GM19035 (cell line): ENCODE results near the gene ATG4C.

Source experiments
- ATAC-seq: cut with Tn5 transposase; IDR thresholded peaks from one replicate; pipeline ENCODE4 v1.9.1; 2021; ENCODE audit not compliant: unreplicated experiment

ATG4C gene

DNA sequence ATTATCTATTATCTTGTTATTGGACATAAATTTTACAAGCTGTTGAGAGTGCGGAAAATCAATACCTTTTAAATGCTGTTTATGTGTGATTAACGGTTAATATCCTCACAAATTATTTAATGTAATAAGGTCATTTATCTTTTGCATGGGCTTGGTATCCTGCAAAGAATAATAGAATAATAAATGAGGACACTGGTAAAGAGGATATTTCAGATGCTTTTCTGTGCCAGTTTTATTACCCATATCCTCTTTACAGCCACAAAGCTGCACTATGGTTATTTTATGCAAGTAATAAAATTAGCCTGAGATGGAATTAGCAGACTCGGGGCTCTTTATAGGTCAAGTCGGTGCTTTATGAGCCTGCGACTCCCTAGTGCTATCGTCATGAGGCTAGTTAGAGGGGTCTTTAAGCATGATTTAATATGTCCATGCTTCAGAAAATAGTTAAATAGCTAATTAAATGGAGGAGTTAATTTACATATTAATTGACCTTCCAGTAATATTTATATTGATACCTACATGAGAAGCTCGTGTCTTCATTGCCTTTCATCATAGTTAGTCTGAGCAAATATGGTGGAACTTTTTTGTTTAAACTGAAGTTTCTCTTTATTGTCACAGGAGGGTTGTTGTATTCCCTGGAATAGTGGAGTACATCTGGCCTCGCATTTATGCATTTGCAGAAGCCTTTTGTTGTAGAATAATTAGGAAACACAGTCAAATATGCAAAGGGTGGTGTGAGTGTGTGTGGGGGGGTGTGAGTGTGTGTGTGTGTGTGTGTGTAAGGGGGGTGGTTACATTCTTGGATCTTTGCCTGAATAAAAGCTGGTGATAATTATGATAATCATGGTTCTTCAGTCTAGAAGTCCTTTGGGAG lies 120.3 kb downstream of the ATG4C start:
- no peak for ATAC-seq

DNA sequence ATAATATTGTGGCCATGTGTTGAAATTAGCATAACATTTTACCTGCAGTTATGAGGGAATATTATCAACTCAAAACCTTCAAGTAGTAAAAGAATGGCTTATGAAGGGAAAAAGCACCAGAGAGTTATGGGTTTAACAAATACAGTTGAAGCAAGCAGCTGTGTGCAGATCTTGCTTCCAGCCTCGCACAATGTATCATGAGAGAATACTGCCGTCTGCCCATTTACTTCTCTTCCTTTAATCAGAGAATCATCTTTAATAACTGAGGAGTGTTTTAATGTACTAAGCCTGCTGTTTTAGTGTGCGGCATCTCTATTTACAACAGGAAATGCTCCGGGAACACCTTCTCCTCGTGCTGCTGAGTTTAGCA lies 120.9 kb downstream of the ATG4C start:
- ATAC-seq: no peak

DNA sequence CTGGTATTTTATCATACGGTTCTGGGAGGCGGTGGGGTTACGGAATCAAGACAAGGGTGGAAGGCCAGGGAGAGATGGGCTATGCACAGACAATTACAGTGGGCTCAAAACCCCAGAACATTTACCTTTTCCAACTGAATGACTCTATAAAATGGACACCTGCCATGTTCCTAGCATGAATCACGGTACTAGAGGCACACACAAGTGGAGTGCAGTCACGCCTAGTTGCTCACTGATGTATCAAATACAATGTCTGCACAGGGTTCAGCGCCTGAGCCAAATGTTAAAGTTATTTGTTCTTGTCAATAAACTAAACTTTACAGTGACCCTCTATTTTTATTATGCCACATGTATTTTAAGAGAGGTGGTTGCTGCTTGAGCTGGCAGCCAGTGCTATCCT lies 121.4 kb downstream of the ATG4C start:
- ATAC-seq: no peak

DNA sequence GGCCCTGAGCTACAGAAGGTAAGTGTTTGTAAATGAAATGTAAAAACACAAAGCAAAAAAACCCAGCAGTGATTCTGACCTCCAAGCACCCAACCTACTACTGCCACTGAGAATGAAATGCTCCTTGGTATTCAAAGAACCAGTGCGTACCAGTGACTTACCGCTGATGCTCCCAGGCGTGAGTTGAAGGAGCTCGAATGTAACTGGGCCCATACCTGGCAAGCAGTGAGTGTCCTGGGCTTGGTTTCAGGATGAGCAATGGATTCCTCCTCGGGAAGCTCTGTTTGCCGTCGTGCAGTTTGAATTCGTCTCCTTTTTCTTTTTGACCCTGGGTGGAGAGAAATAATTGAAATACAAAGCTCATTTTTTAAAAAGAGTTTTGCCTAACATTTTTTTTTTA lies 121.9 kb downstream of the ATG4C start:
- no peak for ATAC-seq

DNA sequence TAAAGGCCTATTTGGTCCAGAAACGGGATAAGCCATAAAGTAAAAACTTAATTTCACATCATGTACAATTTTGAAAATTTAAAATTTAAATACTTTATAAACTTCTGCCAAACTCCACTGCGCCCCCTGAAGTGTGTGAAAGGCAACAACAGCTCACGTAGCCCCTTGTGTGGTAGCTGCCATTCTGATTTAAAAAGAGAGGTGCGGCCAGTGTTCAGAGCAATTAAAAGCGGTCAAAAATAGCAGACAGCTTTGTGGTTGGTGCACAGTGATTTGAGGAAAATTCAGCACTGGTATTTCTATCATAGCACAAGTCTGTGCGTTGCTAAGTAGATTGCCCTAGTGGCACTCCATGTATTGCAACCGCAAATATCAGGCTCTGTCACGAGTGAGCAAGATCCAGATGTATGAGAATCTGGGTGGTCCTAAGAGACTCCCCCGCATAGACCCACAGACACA lies 122.5 kb downstream of the ATG4C start:
- ATAC-seq: no peak

DNA sequence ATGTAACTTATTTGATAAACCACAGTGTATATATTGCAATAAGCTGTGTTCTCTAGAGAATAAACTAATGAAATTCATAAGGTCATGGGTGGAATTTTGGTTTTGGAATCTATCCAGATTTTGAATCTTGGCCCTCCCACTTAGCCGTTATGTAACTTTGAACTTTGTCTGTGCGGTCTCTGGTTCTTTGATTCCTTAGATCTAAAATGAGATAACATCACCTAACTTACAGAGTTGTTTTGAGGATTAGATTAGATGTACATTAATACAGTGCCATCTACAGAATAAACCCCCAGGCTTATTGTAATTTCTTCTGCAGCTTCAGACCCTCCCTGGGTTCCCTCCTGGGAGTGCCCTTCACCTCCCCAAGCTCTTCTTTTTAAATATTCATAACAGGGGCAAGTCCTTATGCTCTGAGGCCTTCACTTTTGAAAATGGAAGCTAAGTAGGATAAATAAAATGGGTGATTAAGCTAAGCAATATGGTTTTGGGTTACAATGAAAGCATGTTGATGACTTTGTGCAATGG lies 124.3 kb downstream of the ATG4C start:
- no peak for ATAC-seq

DNA sequence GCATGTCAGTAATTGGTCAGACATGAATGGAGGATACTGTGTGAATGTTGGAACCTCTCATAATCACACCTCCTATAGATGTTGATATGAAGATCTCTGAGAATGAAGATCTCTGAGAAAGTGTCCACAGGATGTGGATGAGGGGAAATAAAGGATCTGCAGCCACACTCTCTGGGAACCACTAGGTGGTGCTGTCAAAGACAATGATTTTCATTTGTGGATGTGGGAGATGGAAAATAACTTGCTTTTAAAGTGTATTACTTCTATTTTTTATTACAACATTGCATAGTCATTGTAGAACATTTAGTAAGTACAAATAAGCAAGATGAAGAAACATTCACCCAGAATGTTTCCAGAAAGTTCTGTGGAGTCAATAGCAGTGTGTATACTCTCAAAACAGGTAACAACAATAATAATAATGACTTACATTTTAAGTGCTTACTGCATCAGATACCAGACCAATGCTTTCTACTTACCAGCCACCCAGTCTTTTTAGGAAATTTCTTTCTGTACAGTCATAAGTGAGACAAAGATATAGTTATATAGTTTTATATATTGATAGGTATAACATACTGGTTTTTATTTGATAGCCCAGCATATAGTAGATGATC lies 128.2 kb downstream of the ATG4C start:
- ATAC-seq: no peak
